HG03280 (cell line): ENCODE data around the gene ZNF407.

Experiments
- ATAC-seq: cut with Tn5 transposase; IDR thresholded peaks from one replicate; pipeline ENCODE4 v1.9.1; 2021; ENCODE audit warnings: mild to moderate bottlenecking, moderate library complexity; ENCODE audit not compliant: unreplicated experiment

Gene ZNF407

GRCh38 chr18:74775239-74775638 is 177.6 kb downstream of the ZNF407 start:
- ATAC-seq = no peak

DNA sequence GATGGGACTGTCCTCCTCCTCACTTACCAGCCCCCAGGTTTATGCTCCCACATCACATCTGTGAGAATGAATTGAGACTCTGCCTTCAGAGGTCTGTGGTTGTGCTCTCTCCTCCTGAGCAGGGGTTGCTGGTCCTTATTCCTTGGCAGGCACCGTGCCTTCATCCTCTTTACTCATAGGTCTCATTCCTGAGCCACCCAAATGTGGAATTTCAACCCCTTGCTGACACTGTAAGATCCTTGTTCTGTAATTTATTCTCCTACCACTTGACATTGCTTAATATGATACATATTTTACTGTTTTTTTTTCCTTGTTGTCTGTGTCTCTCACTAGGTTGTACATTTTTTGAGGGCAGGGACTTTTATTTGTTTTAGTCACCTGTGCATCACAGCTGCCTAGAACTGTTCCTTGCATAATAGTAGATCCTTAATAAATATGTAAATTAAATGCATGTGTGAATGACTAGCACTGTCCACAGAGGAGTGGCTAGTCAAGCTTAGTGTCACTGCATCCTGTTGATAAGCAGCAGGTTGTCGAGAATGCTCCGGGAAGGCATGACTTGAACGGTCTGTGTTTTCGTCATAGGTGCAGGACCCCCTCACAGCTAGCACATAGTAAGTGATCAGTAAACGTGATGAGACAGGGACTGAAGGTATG is 180.6 kb downstream of the ZNF407 start:
- ATAC-seq = no peak

DNA sequence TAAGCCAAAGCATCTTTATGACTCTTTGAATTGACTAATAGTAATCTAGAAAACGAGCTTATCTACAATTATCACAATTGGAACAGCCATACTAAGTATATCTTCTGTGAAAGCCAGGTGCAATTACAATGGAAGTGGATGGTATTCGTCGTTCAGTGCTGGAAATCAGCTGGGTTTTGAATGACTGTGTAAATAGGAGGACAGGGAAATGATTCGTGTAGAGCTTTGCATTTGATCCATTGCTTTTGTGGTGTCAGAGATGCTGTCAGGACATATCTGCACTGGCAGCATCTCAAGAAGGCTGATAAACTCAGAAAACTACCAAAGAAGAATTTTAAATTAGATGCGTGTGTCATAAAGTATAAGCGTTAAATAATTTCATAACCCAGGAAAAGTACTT is 187.1 kb downstream of the ZNF407 start:
- ATAC-seq = no peak

- no peak for ATAC-seq
Measured at GRCh38 chr18:74785632-74786031, 188.0 kb downstream of the ZNF407 start.

- no peak for ATAC-seq
Measured at GRCh38 chr18:74788657-74789056, 191.0 kb downstream of the ZNF407 start.

GRCh38 chr18:74789078-74789477 is 191.4 kb downstream of the ZNF407 start:
- ATAC-seq = no peak

GRCh38 chr18:74790451-74790850 is 192.8 kb downstream of the ZNF407 start:
- ATAC-seq = no peak

- ATAC-seq = no peak
Measured at GRCh38 chr18:74791501-74792194, 194.0 kb downstream of the ZNF407 start.

GRCh38 chr18:74793746-74794145 is 196.1 kb downstream of the ZNF407 start:
- ATAC-seq = no peak

GRCh38 chr18:74795751-74796150 is 198.1 kb downstream of the ZNF407 start:
- no peak for ATAC-seq

DNA sequence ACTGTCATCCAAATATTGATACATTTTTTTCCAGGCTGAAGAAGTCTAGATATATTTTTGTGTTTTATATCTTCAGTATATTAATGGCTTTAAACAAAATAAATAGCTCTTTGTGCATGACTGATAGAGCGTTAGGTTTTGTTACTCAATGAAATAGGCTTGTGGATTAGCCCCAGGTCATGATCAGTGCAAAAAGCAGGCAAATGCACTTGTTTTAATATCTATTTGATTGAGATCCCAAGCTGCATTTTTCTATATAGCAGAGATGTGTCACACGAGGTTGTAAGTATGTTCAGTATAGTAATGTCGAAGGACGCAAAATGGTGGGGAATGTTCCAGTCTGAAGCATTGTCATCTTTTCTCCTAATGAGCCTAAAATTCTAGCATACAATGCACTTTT is 198.5 kb downstream of the ZNF407 start:
- no peak for ATAC-seq

GRCh38 chr18:74796841-74797576 is 199.3 kb downstream of the ZNF407 start:
- peak; percentile 100 for ATAC-seq

DNA sequence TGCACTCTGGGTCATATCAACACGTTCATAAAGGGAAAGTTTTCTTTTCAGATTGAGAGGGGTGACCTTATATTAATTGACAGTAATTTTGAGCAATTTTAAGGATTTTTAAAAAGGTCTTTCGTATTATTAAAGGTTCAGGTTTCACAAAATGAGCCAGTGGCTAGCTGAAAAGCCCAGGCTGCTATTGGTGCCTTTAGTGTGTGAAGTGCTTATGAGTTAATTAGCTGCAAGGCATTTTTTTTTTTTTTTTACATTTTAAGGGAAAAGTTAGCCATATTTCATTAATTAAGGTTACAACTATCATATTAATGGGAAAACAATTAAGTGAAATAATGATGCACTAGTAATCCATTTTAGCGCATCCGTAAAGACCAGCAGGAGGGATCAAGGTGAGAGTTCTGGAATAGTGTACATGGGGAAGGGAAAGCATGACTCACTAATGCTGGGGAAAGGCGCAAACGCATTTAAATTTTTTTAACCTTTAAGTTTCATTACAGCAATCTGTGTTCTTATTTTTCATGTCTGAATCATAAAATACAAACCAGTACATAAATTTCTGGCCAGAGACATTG is 200.0 kb downstream of the ZNF407 start:
- peak; percentile 37 for ATAC-seq

DNA sequence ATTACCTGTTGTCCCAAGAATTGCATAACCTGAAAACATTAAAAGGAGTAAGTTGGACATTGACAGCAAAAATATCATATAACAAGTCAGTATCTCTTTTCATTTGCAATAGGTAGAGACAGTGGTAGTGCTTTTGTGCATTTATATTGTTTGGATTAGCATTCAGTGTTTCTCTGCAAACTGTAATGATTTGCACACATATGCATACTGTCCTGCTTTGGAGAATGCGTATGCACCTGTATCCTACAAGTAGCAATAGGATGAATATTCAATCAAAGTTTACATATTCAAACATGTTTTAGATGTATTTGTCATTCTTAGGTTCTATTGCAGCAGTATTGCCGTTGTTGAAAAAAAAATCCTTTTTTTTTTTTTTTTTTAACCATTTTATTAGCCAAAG is 201.9 kb downstream of the ZNF407 start:
- ATAC-seq = no peak

DNA sequence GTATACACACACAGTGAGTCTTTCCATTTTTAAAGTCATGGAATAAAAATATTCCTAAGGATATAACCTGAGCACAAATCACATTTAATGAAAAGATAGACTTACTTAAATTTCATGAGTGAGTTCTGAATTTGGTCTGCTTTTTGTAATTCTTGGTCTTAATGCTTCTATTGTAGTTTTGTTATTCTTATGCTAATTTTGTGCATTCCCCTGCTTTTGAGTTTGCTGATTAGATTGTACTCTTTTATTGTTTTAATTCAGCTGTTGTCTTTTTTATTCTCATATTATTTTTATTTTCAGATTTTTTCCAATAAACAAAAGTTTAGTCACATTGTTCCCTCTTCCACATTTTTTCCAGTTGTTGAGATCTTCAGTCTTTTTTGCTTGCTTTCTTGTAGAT is 202.4 kb downstream of the ZNF407 start:
- ATAC-seq = no peak

GRCh38 chr18:74803117-74803516 is 205.4 kb downstream of the ZNF407 start:
- ATAC-seq = no peak

DNA sequence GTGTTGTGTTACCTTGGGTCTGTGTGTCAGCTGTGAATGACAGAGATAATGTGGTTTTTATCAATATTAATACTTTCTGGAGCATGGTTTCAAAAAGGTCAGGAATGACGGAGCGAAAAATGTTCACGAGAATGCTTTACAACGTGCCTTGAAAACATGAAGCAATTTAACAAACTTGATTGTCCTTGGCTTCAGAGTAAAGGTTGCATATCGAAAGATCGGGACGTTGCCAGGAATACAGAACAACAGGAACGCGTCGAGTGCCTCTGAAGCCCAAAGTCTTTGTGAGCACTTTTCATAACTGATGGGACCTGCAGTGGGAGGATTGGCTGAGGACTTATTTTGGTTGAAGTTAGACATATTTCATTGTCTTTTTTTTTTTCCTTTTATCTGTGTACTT is 206.1 kb downstream of the ZNF407 start:
- ATAC-seq = no peak

GRCh38 chr18:74804677-74805076 is 207.0 kb downstream of the ZNF407 start:
- no peak for ATAC-seq

GRCh38 chr18:74806073-74806472 is 208.4 kb downstream of the ZNF407 start:
- ATAC-seq = no peak

DNA sequence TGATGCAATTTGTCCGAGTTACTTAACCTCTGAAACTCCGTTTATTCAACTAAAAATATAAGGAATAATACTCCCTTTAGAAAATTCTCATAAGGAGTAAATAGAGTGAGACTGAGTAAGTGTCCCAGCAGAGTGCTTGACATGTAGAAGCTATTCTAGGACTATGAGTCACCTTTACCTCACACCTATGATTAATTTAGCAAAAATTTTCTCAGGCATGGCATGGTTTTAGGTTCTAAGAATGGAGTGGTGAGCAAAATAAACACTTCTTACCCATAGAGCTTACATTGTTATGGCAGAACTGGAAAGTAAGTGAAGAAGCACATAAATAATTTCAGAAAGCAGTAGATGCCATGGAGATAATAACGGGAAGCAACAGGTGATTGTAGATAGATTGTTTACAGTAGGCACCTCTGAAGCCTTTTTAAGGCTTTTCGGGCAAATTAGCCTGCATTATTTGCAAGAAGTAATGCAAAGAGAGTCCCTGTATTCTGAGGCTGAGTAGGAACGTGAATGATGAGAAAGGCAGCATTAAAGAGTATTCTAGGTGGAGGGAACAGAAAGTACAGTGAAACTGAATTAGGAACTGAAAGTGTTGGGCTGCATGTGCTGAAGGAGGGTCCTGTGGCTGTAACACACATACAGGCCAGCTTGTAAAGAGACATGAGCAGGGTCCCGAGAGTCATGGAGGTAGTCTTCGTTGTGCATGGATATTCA is 209.2 kb downstream of the ZNF407 start:
- peak; percentile 98 for ATAC-seq

DNA sequence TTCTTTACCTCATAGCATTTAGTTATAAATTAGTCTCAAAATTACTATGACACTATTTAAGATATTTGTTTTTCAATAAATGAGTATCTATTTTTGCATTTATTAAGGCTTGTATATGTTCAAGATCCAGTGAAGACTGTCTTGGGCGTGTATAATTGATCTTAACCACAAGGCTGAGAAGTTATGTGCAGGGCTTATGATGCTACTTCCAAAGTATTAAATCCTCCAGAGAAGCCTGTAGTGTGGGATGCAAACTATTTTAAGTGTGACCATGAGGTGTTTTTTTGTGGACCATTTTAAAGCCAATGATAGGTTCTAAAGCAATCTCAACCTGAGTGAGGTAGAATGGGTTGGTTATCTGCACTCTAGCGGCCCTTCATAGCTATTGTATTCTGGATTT is 219.9 kb downstream of the ZNF407 start:
- no peak for ATAC-seq
